ACC112 (cell line): Measurements from ENCODE around the gene CLEC3B.
A peak's percentile ranks its signal among the peaks of the same experiment; 100 is the strongest.
"Not testable (repeated sequence)": the region's sequence is repeated elsewhere in the genome, so short reads cannot be mapped to it uniquely, and the experiment has no call there.

Source experiments
- H2AFZ ChIP-seq: fragments of 200-600 bp; sonication (generic); one replicate; pipeline ENCODE4 v1.6.0; 2017; ENCODE audit warnings: antibody characterized with exemption, low read length; ENCODE audit not compliant: unreplicated experiment
- H3K27ac ChIP-seq: fragments of 200-600 bp; sonication (generic); 2 replicates; pipeline ENCODE4 v1.5.1; 2014; ENCODE audit warnings: low read depth, mild to moderate bottlenecking, antibody characterized with exemption, low read length, moderate library complexity
- H3K27me3 ChIP-seq: fragments of 200-600 bp; sonication (generic); 2 replicates; pipeline ENCODE4 v1.6.1; 2014; ENCODE audit warnings: mild to moderate bottlenecking, antibody characterized with exemption, low read length, moderate library complexity, mixed read lengths; ENCODE audit not compliant: insufficient read depth
- H3K36me3 ChIP-seq: fragments of 200-600 bp; sonication (generic); 2 replicates; pipeline ENCODE4 v1.6.1; 2016; ENCODE audit warnings: mild to moderate bottlenecking, antibody characterized with exemption, low read length, moderate library complexity, mixed read lengths; ENCODE audit not compliant: insufficient read depth
- H3K4me1 ChIP-seq: fragments of 200-600 bp; sonication (generic); one replicate; pipeline ENCODE4 v1.6.1; 2016; ENCODE audit warnings: low read length, mixed read lengths; ENCODE audit not compliant: insufficient read depth, unreplicated experiment, control insufficient read depth
- H3K4me3 ChIP-seq: fragments of 200-600 bp; sonication (generic); 2 replicates; pipeline ENCODE4 v1.5.1; 2014; ENCODE audit warnings: mild to moderate bottlenecking, low read depth, low read length
- H3K79me2 ChIP-seq: fragments of 200-600 bp; sonication (generic); one replicate; pipeline ENCODE4 v1.6.0; 2016; ENCODE audit warnings: low read length; ENCODE audit not compliant: control insufficient read depth, unreplicated experiment, insufficient read depth

Gene CLEC3B

GRCh38 chr3:45066109-45066801 is 40.2 kb downstream of the CLEC3B start:
- no peaks in the 10 kb centered on the region for H3K36me3 ChIP-seq
- H3K4me1 ChIP-seq, result peaks cover 31% of the 10 kb centered on the region
- H2AFZ ChIP-seq, result no peak overlapping the region
- H3K27ac ChIP-seq, result no peak overlapping the region; the same call in 1 of the 2 replicates
- H3K4me3 ChIP-seq, result no peak overlapping the region
- H3K79me2 ChIP-seq, result no peaks in the 10 kb centered on the region
- H3K27me3 ChIP-seq, result no peaks in the 10 kb centered on the region

GRCh38 chr3:45067486-45067885 is 41.4 kb downstream of the CLEC3B start:
- H3K4me1 ChIP-seq, result peaks cover 29% of the 10 kb centered on the region
- no peaks in the 10 kb centered on the region for H3K36me3 ChIP-seq
- H3K27ac ChIP-seq, result peak overlapping the region; percentile 13; the same call in 1 of the 2 replicates
- H3K79me2 ChIP-seq, result no peaks in the 10 kb centered on the region
- H3K4me3 ChIP-seq, result no peak overlapping the region
- H3K27me3 ChIP-seq, result no peaks in the 10 kb centered on the region
- H2AFZ ChIP-seq, result no peak overlapping the region

GRCh38 chr3:45067941-45068340 is 41.8 kb downstream of the CLEC3B start:
- no peak overlapping the region for H2AFZ ChIP-seq
- no peak overlapping the region for H3K4me3 ChIP-seq
- H3K27me3 ChIP-seq, result no peaks in the 10 kb centered on the region
- peaks cover 27% of the 10 kb centered on the region for H3K4me1 ChIP-seq
- no peak overlapping the region for H3K27ac ChIP-seq
- H3K79me2 ChIP-seq, result no peaks in the 10 kb centered on the region
- no peaks in the 10 kb centered on the region for H3K36me3 ChIP-seq

GRCh38 chr3:45071075-45071474 is 45.0 kb downstream of the CLEC3B start:
- Histone ChIP-seq H3K36me3 (no peaks in the 10 kb centered on the region), H3K79me2 (no peaks in the 10 kb centered on the region), H3K4me3 (no peak overlapping the region), H2AFZ (no peak overlapping the region), H3K27ac (no peak overlapping the region), H3K4me1 (peaks cover 10% of the 10 kb centered on the region), H3K27me3 (no peaks in the 10 kb centered on the region)

DNA sequence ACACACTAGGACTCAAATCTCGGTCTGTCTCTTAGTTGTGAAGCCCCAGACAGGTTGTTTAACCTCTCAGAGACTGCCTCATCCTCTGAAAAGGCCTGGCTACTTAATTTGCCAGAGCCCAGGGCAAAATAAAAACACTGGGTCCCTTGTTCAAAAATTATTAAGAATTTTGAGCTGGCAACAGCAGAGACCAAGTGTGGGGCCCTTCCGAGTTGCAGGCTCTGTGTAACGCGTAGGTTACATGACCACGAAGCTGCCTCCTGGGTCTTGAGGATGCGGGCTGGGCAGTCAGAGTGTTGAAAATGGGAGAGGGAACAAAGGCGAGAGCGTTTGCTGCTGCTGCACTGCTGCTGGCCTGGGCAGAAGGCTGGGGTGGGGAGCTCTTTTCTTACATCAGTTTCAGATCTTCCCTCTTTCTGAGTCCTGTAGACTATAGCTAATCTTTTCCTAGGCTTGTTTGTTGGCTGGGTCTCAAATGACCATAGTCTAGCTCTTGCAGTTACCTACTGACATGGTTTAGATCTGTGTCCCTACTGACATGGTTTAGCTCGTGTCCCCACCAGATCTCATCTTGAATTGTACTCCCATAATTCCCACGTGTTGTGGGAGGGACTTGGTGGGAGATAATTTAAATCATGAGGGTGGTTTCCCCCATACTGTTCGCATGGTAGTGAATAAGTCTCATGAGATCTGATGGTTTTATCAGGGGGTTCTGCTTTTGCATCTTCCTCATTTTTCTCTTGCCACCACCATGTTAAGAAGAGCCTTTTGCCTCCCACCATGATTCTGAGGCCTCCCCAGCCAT is 49.9 kb downstream of the CLEC3B start:
- Histone ChIP-seq H3K79me2 (no peaks in the 10 kb centered on the region), H3K36me3 (no peaks in the 10 kb centered on the region), H3K4me3 (no peak overlapping the region), H3K4me1 (no peaks in the 10 kb centered on the region), H2AFZ (no peak overlapping the region), H3K27me3 (no peaks in the 10 kb centered on the region), H3K27ac (no peak overlapping the region)

- H2AFZ ChIP-seq, H3K4me3 ChIP-seq, H3K4me1 ChIP-seq, H3K79me2 ChIP-seq, H3K36me3 ChIP-seq, H3K27me3 ChIP-seq, H3K27ac ChIP-seq: not testable (repeated sequence)
Observed at GRCh38 chr3:45078256-45078655, 52.2 kb downstream of the CLEC3B start.

DNA sequence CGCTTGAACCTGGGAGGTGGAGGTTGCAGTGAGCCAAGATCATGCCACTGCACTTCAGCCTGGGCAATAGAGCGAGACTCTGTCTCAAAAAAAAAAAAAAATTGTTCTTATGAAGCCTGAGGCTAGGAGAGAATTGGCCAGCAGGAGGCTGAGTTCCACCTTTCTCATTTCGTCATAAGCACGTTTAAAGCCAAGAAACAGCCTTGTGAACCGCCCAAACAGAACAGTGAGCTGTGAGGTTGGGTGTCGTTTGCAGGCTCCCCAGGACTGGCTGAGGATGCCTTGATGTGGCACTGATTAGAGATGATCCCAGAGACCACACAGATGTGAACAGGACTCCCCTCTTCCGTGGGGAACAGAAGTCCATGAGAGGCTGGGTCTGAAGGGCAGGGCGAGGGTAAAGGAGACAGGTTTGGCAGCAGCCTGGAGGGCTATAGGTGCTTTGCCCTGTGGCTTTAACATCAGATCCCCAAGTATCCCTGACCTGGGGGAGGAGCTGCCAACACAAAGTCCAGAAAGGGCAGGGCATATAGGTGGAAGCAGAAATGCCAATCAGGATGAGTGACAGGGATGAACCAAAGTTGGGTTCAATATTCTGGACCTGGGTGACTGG is 52.9 kb downstream of the CLEC3B start:
- Histone ChIP-seq H3K27ac (no peak overlapping the region), H3K36me3 (no peaks in the 10 kb centered on the region), H2AFZ (no peak overlapping the region), H3K27me3 (no peaks in the 10 kb centered on the region), H3K79me2 (no peaks in the 10 kb centered on the region), H3K4me3 (no peak overlapping the region), H3K4me1 (peaks cover 9% of the 10 kb centered on the region)

- no peak overlapping the region for H3K4me3 ChIP-seq
- H3K36me3 ChIP-seq, result no peaks in the 10 kb centered on the region
- H3K79me2 ChIP-seq, result no peaks in the 10 kb centered on the region
- H3K4me1 ChIP-seq, result peaks cover 12% of the 10 kb centered on the region
- H2AFZ ChIP-seq, result no peak overlapping the region
- H3K27me3 ChIP-seq, result no peaks in the 10 kb centered on the region
- H3K27ac ChIP-seq, result no peak overlapping the region
Observed at GRCh38 chr3:45079715-45080114, 53.6 kb downstream of the CLEC3B start.

DNA sequence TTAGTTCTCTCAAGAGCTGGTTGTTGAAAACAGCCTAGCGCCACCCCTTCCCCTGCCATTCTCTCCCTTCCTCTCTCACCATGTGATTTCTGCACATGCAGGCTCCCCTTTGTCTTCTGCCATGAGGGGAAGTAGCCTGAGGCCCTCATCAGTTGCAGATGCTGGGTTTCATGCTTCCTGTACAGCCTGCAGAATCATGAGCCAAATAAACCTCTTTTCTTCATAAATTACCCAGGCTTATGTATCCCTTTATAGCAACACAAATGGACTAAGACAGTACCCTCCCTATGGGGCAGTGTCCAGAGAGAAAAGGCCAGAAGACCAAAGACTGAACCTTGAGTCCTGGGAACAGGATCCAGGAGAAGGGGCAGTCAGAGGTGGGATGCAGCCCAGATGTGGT is 54.7 kb downstream of the CLEC3B start:
- Histone ChIP-seq H3K4me1 (peaks cover 21% of the 10 kb centered on the region), H3K27ac (no peak overlapping the region)

DNA sequence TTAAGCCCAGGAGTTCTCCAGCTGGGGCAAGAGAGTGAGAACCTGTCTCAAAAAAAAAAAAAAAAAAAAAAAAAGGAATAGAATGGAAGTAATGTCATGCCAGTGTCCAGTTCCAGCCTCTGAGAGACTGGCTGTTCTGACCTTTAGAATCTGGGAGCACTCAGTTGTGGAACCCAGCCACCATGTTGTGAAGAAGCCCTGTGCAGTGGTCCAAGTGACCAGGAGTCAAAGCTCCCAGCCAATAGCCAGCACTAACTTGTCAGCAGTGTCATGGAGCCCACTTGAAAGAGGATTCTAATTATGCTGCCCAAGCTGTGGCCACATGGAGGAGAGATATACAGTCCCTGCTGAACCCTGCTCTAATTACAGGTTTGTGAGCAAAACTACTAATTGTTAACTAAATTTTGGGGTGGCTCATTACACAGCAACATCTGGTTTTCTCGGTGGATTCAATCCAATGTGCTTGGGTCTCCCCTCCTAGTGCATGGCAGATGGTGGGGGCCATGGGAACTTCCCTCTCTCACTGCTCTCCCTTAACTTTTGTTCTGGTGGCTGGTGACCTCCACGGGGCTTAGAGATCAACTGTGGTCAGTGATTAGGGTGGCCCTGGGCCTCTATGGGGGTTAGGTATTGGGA is 55.5 kb downstream of the CLEC3B start:
- Histone ChIP-seq H3K27ac (no peak overlapping the region), H3K27me3 (no peaks in the 10 kb centered on the region), H3K36me3 (no peaks in the 10 kb centered on the region), H3K4me1 (peaks cover 21% of the 10 kb centered on the region), H3K4me3 (no peak overlapping the region), H2AFZ (no peak overlapping the region), H3K79me2 (no peaks in the 10 kb centered on the region)

More for the DNA sequence above, 54.7 kb downstream of the CLEC3B start:
- Histone ChIP-seq H3K36me3 (no peaks in the 10 kb centered on the region), H3K4me3 (no peak overlapping the region), H2AFZ (no peak overlapping the region), H3K79me2 (no peaks in the 10 kb centered on the region), H3K27me3 (no peaks in the 10 kb centered on the region)
